T-helper 2 cell (primary cell): ENCODE results near the gene EFCAB8.
A peak's percentile ranks its signal among the peaks of the same experiment; 100 is the strongest.

Source experiments
- DNase-seq, 5 experiments: peaks; one replicate each; pipeline versions ENCODE4 v3.0.0 to v3.0.0-alpha.2; 2012 to 2022
- total RNA-seq, 2 donors: gene quantifications; one replicate each; lab custom pipeline; 2026; lab: John Stamatoyannopoulos, UW

Gene EFCAB8
- 1.6 to 3.4 reads per million in 2 donors for total RNA-seq

- no peak for DNase-seq
Observed at GRCh38 chr20:32858701-32859372, at the start of gene EFCAB8. TSS of gene EFCAB8 (plus strand) at chr20:32858923. CDS start at chr20:32863793, 4,870 bp downstream.

- no peak for DNase-seq
Observed at GRCh38 chr20:32809907-32810306, 48.8 kb upstream of the EFCAB8 start.

- DNase-seq: no peak
Observed at GRCh38 chr20:32810941-32811340, 47.8 kb upstream of the EFCAB8 start.

- no peak for DNase-seq
Observed at GRCh38 chr20:32811886-32812285, 46.8 kb upstream of the EFCAB8 start.

- peak in 4 of 5 experiments; percentile 57 to 91 (median 82) for DNase-seq
Observed at GRCh38 chr20:32819992-32820697, 38.6 kb upstream of the EFCAB8 start.

- DNase-seq: peak in 1 of 5 experiments; percentile 37
Observed at GRCh38 chr20:32820698-32821377, 37.9 kb upstream of the EFCAB8 start.

- DNase-seq: no peak
Observed at GRCh38 chr20:32822225-32822624, 36.5 kb upstream of the EFCAB8 start.

GRCh38 chr20:32823078-32823477 lies 35.6 kb upstream of the EFCAB8 start:
- DNase-seq: no peak

GRCh38 chr20:32823737-32824588 lies 34.8 kb upstream of the EFCAB8 start:
- DNase-seq: no peak

- DNase-seq: no peak
Observed at GRCh38 chr20:32828029-32828680, 30.6 kb upstream of the EFCAB8 start.

- no peak for DNase-seq
Observed at GRCh38 chr20:32829311-32830005, 29.3 kb upstream of the EFCAB8 start.

GRCh38 chr20:32830437-32830836 lies 28.3 kb upstream of the EFCAB8 start:
- no peak for DNase-seq

- DNase-seq: no peak
Observed at GRCh38 chr20:32831982-32832381, 26.7 kb upstream of the EFCAB8 start.

- peak in 2 of 5 experiments; percentile 15 to 66 for DNase-seq
Observed at GRCh38 chr20:32832664-32833063, 26.1 kb upstream of the EFCAB8 start.

GRCh38 chr20:32834972-32835371 lies 23.8 kb upstream of the EFCAB8 start:
- DNase-seq: no peak

- no peak for DNase-seq
Observed at GRCh38 chr20:32837157-32837556, 21.6 kb upstream of the EFCAB8 start.

- peak in 1 of 5 experiments; percentile 65 for DNase-seq
Observed at GRCh38 chr20:32839227-32839981, 19.3 kb upstream of the EFCAB8 start.

GRCh38 chr20:32839982-32840285 lies 18.8 kb upstream of the EFCAB8 start:
- DNase-seq: no peak

- DNase-seq: no peak
Observed at GRCh38 chr20:32841174-32841573, 17.5 kb upstream of the EFCAB8 start.

GRCh38 chr20:32841632-32842031 lies 17.1 kb upstream of the EFCAB8 start:
- DNase-seq: no peak
